IMR-90 (cell line): ENCODE results near the gene NTRK3. TPM values are rescaled to one million over a fixed set of nuclear protein-coding genes. Genes with fewer than 3 reads are reported as not detected.

Experiments used
- ATAC-seq: fragments of 200-7000 bp; cut with Tn5 transposase; 2 replicates; pipeline ENCODE4 v1.9.1; 2020; ENCODE audit warnings: low read depth, mild to moderate bottlenecking, moderate library complexity
- BruUV-seq: library from RNA; stranded (reverse); fragments of 400-500 nt; replicated peaks from 2 replicates; lab custom pipeline; 2021; lab: Mats Ljungman, UMichigan
- CTCF ChIA-PET: fragments of 300-600 bp; formaldehyde crosslinking; extraction: SDS; loops from one replicate; lab custom pipeline; 2021; ENCODE audit warnings: antibody characterized with exemption; lab: Yijun Ruan, JAX
- POLR2A ChIA-PET: fragments of 300-600 bp; sonication (Branson Sonifier 250); formaldehyde crosslinking; loops from one replicate; lab custom pipeline; 2022; ENCODE audit warnings: antibody characterized with exemption; ENCODE audit not compliant: unreplicated experiment; lab: Charles Lee
- DNase-seq: peaks from one replicate; pipeline ENCODE4 v3.0.0; 2013
- H2AFZ ChIP-seq: replicated peaks from 2 replicates; pipeline ENCODE3; 2013; ENCODE audit warnings: low read length, mild to moderate bottlenecking; ENCODE audit not compliant: poor library complexity
- H2AK5ac ChIP-seq: 2 replicates; pipeline ENCODE4 v1.6.1; 2013; ENCODE audit warnings: low read depth, low read length, inconsistent platforms
- H2AK9ac ChIP-seq: replicated peaks from 2 replicates; pipeline ENCODE3; 2013; ENCODE audit warnings: mild to moderate bottlenecking, low read depth, low read length, moderate library complexity; ENCODE audit not compliant: poor library complexity
- H2BK120ac ChIP-seq: 2 replicates; pipeline ENCODE4 v1.6.1; 2013; ENCODE audit warnings: low read depth, low read length, inconsistent platforms
- H2BK15ac ChIP-seq: 3 replicates; pipeline ENCODE4 v1.6.1; 2013; ENCODE audit warnings: low read depth, low read length, inconsistent platforms
- H2BK20ac ChIP-seq: 2 replicates; pipeline ENCODE4 v1.6.1; 2013; ENCODE audit warnings: low read depth, mild to moderate bottlenecking, inconsistent platforms, low read length, moderate library complexity
- H2BK5ac ChIP-seq: 2 replicates; pipeline ENCODE4 v1.6.1; 2013; ENCODE audit warnings: mild to moderate bottlenecking, low read depth, low read length, inconsistent platforms; ENCODE audit not compliant: poor library complexity, severe bottlenecking
- H3K14ac ChIP-seq: replicated peaks from 2 replicates; pipeline ENCODE4 v1.6.1; 2013; ENCODE audit warnings: low read depth, low read length, inconsistent platforms
- H3K18ac ChIP-seq: 2 replicates; pipeline ENCODE4 v1.6.1; 2013; ENCODE audit warnings: low read depth, low read length, control low read depth
- H3K23ac ChIP-seq: 2 replicates; pipeline ENCODE4 v1.6.1; 2013; ENCODE audit warnings: low read depth, low read length, inconsistent platforms
- H3K27ac ChIP-seq: 2 replicates; pipeline ENCODE4 v1.5.1; 2013; ENCODE audit warnings: mild to moderate bottlenecking, control low read depth, low read length; ENCODE audit not compliant: insufficient read depth
- H3K27me3 ChIP-seq: 2 replicates; pipeline ENCODE4 v1.6.1; 2013; ENCODE audit warnings: low read length; ENCODE audit not compliant: control insufficient read depth, insufficient read depth
- H3K36me3 ChIP-seq: 2 replicates; pipeline ENCODE4 v1.6.1; 2013; ENCODE audit warnings: low read length, mixed read lengths; ENCODE audit not compliant: control insufficient read depth, insufficient read depth
- H3K4ac ChIP-seq: 2 replicates; pipeline ENCODE4 v1.6.1; 2013; ENCODE audit warnings: low read depth, low read length, inconsistent platforms
- H3K4me1 ChIP-seq: 2 replicates; pipeline ENCODE4 v1.6.1; 2013; ENCODE audit warnings: low read length, mixed read lengths; ENCODE audit not compliant: control insufficient read depth, insufficient read depth
- H3K4me2 ChIP-seq: 2 replicates; pipeline ENCODE4 v1.6.1; 2013; ENCODE audit warnings: low read depth, mild to moderate bottlenecking, control low read depth, low read length, moderate library complexity
- H3K4me3 ChIP-seq: 2 replicates; pipeline ENCODE4 v1.5.1; 2013; ENCODE audit warnings: low read depth, mild to moderate bottlenecking, control low read depth, low read length, moderate library complexity; ENCODE audit not compliant: insufficient read depth
- H3K56ac ChIP-seq: 2 replicates; pipeline ENCODE4 v1.6.1; 2013; ENCODE audit warnings: low read length, inconsistent platforms; ENCODE audit not compliant: insufficient read depth; ENCODE audit errors: extremely low read depth
- H3K79me1 ChIP-seq, 2 experiments: 2 replicates each; pipeline ENCODE4 v1.6.1; 2013; ENCODE audit warnings: low read length in 2 of 2, inconsistent platforms in 1 of 2, low read depth in 1 of 2
- H3K9ac ChIP-seq: 2 replicates; pipeline ENCODE4 v1.6.1; 2013; ENCODE audit warnings: low read depth, low read length, control low read depth
- H3K9me1 ChIP-seq: 2 replicates; pipeline ENCODE4 v1.6.1; 2013; ENCODE audit warnings: low read length, inconsistent platforms; ENCODE audit not compliant: insufficient read depth
- H3K9me3 ChIP-seq: 2 replicates; pipeline ENCODE4 v1.6.1; 2013; ENCODE audit warnings: low read length; ENCODE audit not compliant: control insufficient read depth, insufficient read depth
- H4K20me1 ChIP-seq: 2 replicates; pipeline ENCODE4 v1.6.1; 2013; ENCODE audit warnings: low read length, inconsistent platforms; ENCODE audit not compliant: insufficient read depth
- H4K5ac ChIP-seq: 2 replicates; pipeline ENCODE4 v1.6.1; 2013; ENCODE audit warnings: mild to moderate bottlenecking, low read depth, low read length, control low read depth
- H4K8ac ChIP-seq, 2 experiments: 2 replicates each; pipeline ENCODE4 v1.6.1; 2013; ENCODE audit warnings: low read depth in 2 of 2, low read length in 2 of 2, control low read depth in 1 of 2, inconsistent platforms in 1 of 2
- H4K91ac ChIP-seq: 2 replicates; pipeline ENCODE4 v1.6.1; 2013; ENCODE audit warnings: low read depth, low read length, inconsistent platforms; ENCODE audit not compliant: insufficient read depth
- BHLHE40 ChIP-seq: fragments of 150-350 bp; IDR thresholded peaks from 2 replicates; pipeline ENCODE4 v1.6.1; 2016; ENCODE audit warnings: mild to moderate bottlenecking, low read depth, low read length
- CEBPB ChIP-seq: IDR thresholded peaks from 2 replicates; pipeline ENCODE4 v1.6.1; 2012; ENCODE audit warnings: low read depth, low read length, improper control_type of control experiment
- CHD1 ChIP-seq: IDR thresholded peaks from 2 replicates; pipeline ENCODE4 v1.6.1; 2012; ENCODE audit warnings: low read depth, low read length, improper control_type of control experiment
- CTCF ChIP-seq: conservative IDR thresholded peaks from 2 replicates; pipeline ENCODE4 v1.5.1; 2012; ENCODE audit warnings: mild to moderate bottlenecking, low read depth, low read length, improper control_type of control experiment
- ELK1 ChIP-seq: fragments of 150-350 bp; IDR thresholded peaks from 2 replicates; pipeline ENCODE4 v1.6.1; 2016; ENCODE audit warnings: low read depth, mild to moderate bottlenecking, low read length, moderate library complexity, borderline replicate concordance
- FOS ChIP-seq: fragments of 150-350 bp; IDR thresholded peaks from 2 replicates; pipeline ENCODE4 v1.6.1; 2016; ENCODE audit warnings: low read depth, low read length
- MAFK ChIP-seq: IDR thresholded peaks from 2 replicates; pipeline ENCODE4 v1.6.1; 2012; ENCODE audit warnings: low read depth, low read length, improper control_type of control experiment
- MAZ ChIP-seq: IDR thresholded peaks from 2 replicates; pipeline ENCODE4 v1.6.1; 2012; ENCODE audit warnings: low read depth, mild to moderate bottlenecking, low read length, improper control_type of control experiment, moderate library complexity, borderline replicate concordance
- MXI1 ChIP-seq: IDR thresholded peaks from 2 replicates; pipeline ENCODE4 v1.6.1; 2012; ENCODE audit warnings: low read depth, mild to moderate bottlenecking, low read length, moderate library complexity, borderline replicate concordance
- NFE2L2 ChIP-seq: fragments of 150-350 bp; IDR thresholded peaks from 2 replicates; pipeline ENCODE4 v1.6.1; 2016; ENCODE audit warnings: low read depth, mild to moderate bottlenecking, low read length
- POLR2A ChIP-seq: IDR thresholded peaks from 2 replicates; pipeline ENCODE4 v1.6.1; 2012; ENCODE audit warnings: mild to moderate bottlenecking, low read depth, low read length
- RAD21 ChIP-seq: IDR thresholded peaks from 2 replicates; pipeline ENCODE4 v1.6.1; 2012; ENCODE audit warnings: low read length, improper control_type of control experiment
- RCOR1 ChIP-seq: IDR thresholded peaks from 2 replicates; pipeline ENCODE4 v1.6.1; 2012; ENCODE audit warnings: mild to moderate bottlenecking, low read length, improper control_type of control experiment; ENCODE audit not compliant: insufficient replicate concordance
- RFX5 ChIP-seq: IDR thresholded peaks from 2 replicates; pipeline ENCODE4 v1.8.0; 2012; ENCODE audit warnings: low read depth, mild to moderate bottlenecking, low read length, moderate library complexity
- SMC3 ChIP-seq: fragments of 150-350 bp; IDR thresholded peaks from 2 replicates; pipeline ENCODE4 v1.6.1; 2016; ENCODE audit warnings: low read depth, mild to moderate bottlenecking, antibody characterized with exemption, low read length, moderate library complexity
- WGBS, 2 experiments: methylation state at CpG; one replicate each; pipeline versions ENCODE4 v1.1.5 to v1.1.7; 2013; ENCODE audit warnings: missing lambda C conversion rate in 2 of 2; ENCODE audit not compliant: insufficient read length in 1 of 2; ENCODE audit errors: extremely low coverage in 2 of 2; 5-methylcytosine and 5-hydroxymethylcytosine counted together
- dilution Hi-C: fragments of 300-500 bp; cut with HindIII; formaldehyde crosslinking; loops from one replicate; pipeline ENCODE4 v1.14.3; 2018; ENCODE audit warnings: low sequenced_read_pairs; ENCODE audit not compliant: unreplicated experiment
- in situ Hi-C: fragments of 300-500 bp; cut with MboI; formaldehyde crosslinking; loops from 3 replicates; pipeline ENCODE4 v1.14.3; 2019; ENCODE audit warnings: low sequenced_read_pairs, inconsistent platforms, mixed read lengths
- intact Hi-C: fragments of 100-400 bp; cut with micrococcal nuclease; formaldehyde crosslinking; loops from 2 replicates; pipeline ENCODE4 v1.10.0; 2022
- polyA plus RNA-seq, 3 experiments: library from polyadenylated mRNA; depleted of rRNA; stranded (reverse); fragments of >200 nt; gene quantifications; 2 replicates each; pipeline ENCODE4 v1.2.3, GENCODE V29; 2012; ENCODE audit warnings: low replicate concordance in 1 of 3
- total RNA-seq: library from RNA; depleted of rRNA; stranded (reverse); fragments of >200 nt; gene quantifications from 2 replicates; pipeline ENCODE4 v1.2.3, GENCODE V29; 2012
- TF ChIP-seq, protein P1 (sequence below): fragments of 150-350 bp; IDR thresholded peaks from 2 replicates; pipeline ENCODE4 v1.6.1; 2017; ENCODE audit warnings: mild to moderate bottlenecking, antibody characterized with exemption, low read length, low read depth

The NTRK3 gene
- total and polyA plus RNA-seq, 2 of the 4 experiments (the other 2 are of a cell fraction), result under 0.01 to 0.15 TPM

DNA sequence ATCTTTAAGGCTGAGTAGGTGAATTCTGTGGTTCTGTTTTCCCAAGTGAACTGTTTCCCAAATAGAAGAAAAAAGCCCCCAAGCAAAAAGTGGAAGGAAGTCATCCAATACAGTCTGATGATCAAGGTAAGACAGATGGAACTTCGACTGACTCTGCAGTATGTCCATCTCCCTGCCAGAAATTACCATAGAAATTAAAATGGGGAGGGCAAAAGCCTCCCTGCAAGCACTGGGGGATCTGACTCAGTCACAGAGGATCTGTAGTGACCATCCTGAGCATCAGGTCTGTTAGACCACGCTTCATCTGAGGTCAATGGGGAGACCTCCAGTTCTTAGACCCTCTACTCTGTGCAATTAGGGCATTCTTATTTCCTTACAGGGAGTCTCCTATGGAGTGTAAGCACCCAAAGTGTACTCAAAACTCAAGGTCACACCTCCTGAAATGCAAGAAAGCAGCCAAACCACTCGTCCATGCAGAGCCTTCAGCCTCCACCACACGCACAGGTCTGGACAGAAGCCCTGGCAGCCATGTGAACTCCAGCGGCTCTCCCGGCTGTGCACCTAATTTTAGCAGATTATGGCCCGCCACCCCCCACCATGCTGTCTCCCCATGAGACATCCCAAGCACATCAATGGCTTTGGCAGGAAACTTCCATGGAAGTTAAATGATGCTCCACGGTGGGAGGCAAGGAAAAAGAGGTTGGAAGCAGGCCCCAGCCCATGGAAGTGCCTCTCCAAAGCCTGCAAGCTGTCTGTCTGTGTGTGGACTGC is 348.7 kb downstream of the NTRK3 start:
- intact Hi-C loops (no loop called here), dilution Hi-C loops (no loop called here), in situ Hi-C loops (no loop called here)
- TF ChIP-seq BHLHE40 (no peak), RFX5 (no peak), CTCF (no peak), RCOR1 (no peak), MAZ (no peak), MXI1 (no peak), RAD21 (no peak), CHD1 (no peak), FOS (no peak), ELK1 (no peak), CEBPB (no peak), NFE2L2 (no peak), SMC3 (no peak), POLR2A (no peak), MAFK (no peak)
- TF ChIP-seq, protein P1, sequence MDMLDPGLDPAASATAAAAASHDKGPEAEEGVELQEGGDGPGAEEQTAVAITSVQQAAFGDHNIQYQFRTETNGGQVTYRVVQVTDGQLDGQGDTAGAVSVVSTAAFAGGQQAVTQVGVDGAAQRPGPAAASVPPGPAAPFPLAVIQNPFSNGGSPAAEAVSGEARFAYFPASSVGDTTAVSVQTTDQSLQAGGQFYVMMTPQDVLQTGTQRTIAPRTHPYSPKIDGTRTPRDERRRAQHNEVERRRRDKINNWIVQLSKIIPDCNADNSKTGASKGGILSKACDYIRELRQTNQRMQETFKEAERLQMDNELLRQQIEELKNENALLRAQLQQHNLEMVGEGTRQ, result no peak
- H2AK5ac ChIP-seq, result no peak overlapping the region
- H2BK120ac ChIP-seq, result no peak overlapping the region
- no peak overlapping the region for H3K23ac ChIP-seq
- ChIA-PET POLR2A (no interaction called here), CTCF (no interaction called here)
- H4K5ac ChIP-seq, result no peak overlapping the region
- H3K36me3 ChIP-seq, result no peaks in the 10 kb centered on the region
- no peaks in the 10 kb centered on the region for H4K20me1 ChIP-seq
- H3K4me3 ChIP-seq, result no peak overlapping the region
- no peak overlapping the region for H3K14ac ChIP-seq
- no peaks in the 10 kb centered on the region for H3K9me1 ChIP-seq
- H3K4ac ChIP-seq, result no peak overlapping the region
- H3K27ac ChIP-seq, result no peak overlapping the region
- no peak for DNase-seq
- no peak overlapping the region for H3K18ac ChIP-seq
- no peak overlapping the region for H3K9ac ChIP-seq
- H3K9me3 ChIP-seq, result no peaks in the 10 kb centered on the region
- no peak overlapping the region for H2AFZ ChIP-seq
- H2BK20ac ChIP-seq, result no peak overlapping the region
- H2BK5ac ChIP-seq, result no peak overlapping the region
- H3K4me1 ChIP-seq, result no peaks in the 10 kb centered on the region
- 38% methylated on average over 3 of the region's 8 CpGs; no CpG with 5 or more reads in 1 of the 2 experiments for WGBS, 2 experiments
- no peak overlapping the region for H2AK9ac ChIP-seq
- BruUV-seq, result no TSS peak
- H3K56ac ChIP-seq, result no peak overlapping the region
- H3K4me2 ChIP-seq, result no peak overlapping the region
- no peak overlapping the region for H4K8ac ChIP-seq
- no peak for ATAC-seq
- no peak overlapping the region for H4K91ac ChIP-seq
- no peak overlapping the region for H2BK15ac ChIP-seq
- H3K27me3 ChIP-seq, result no peaks in the 10 kb centered on the region
- no peaks in the 10 kb centered on the region for H3K79me1 ChIP-seq
